Testis (tissue), 3 donors: ENCODE results near the gene GLOD4. TPM values are rescaled to one million over a fixed set of nuclear protein-coding genes. Genes with fewer than 3 reads are reported as not detected.

ENCODE experiments used
- DNase-seq: peaks from one replicate; pipeline ENCODE4 v3.0.0-alpha.2; 2019
- H3K27ac ChIP-seq, 2 donors: fragments of 200-600 bp; sonication (generic); one replicate each; pipeline ENCODE4 v1.5.1; 2019
- H3K27me3 ChIP-seq: fragments of 200-600 bp; sonication (generic); one replicate; pipeline ENCODE4 v1.5.1; 2019
- H3K36me3 ChIP-seq: fragments of 200-600 bp; sonication (generic); one replicate; pipeline ENCODE4 v1.5.1; 2017; ENCODE audit warnings: low read depth; ENCODE audit errors: missing control alignments
- H3K4me1 ChIP-seq: fragments of 200-600 bp; sonication (generic); one replicate; pipeline ENCODE4 v1.5.1; 2019
- H3K4me3 ChIP-seq, 2 donors: fragments of 200-600 bp; sonication (generic); one replicate each; pipeline ENCODE4 v1.5.1; 2017 to 2019
- H3K9me3 ChIP-seq: fragments of 200-600 bp; sonication (generic); one replicate; pipeline ENCODE4 v1.5.1; 2017
- CTCF ChIP-seq, 3 experiments: fragments of 450-650 bp in 2 of 3; fragments of 200-600 bp in 1 of 3; sonication (generic) in 1 of 3; IDR thresholded peaks; one replicate each; pipeline ENCODE4 v1.5.1; 2016 to 2019; ENCODE audit warnings: antibody characterized with exemption in 3 of 3, mild to moderate bottlenecking in 2 of 3, moderate library complexity in 1 of 3
- POLR2A ChIP-seq: fragments of 450-650 bp; IDR thresholded peaks from one replicate; pipeline ENCODE4 v1.6.1; 2017; ENCODE audit warnings: antibody characterized with exemption, mild to moderate bottlenecking, moderate library complexity
- WGBS, 2 donors: methylation state at CpG; one replicate each; pipeline ENCODE4 v1.1.5; 2018; 5-methylcytosine and 5-hydroxymethylcytosine counted together
- intact Hi-C: fragments of 100-400 bp; cut with DNase I; formaldehyde crosslinking; loops from one replicate; pipeline ENCODE4 v1.15.1; 2023; ENCODE audit warnings: low total_unique reads
- polyA plus RNA-seq: library from polyadenylated mRNA; stranded (reverse); fragments of 350-450 nt; fragmentation: Illumina TruSeq; extraction: RNeasy Lipid Tissue Mini Kit (QIAGEN cat#74804); gene quantifications from one replicate; pipeline ENCODE4 v1.2.3, GENCODE V29; 2014; ENCODE audit warnings: low read depth, low replicate concordance; ENCODE audit not compliant: insufficient read depth
- total RNA-seq, 2 donors: library from RNA; depleted of rRNA; stranded (reverse); fragments of >200 nt; gene quantifications; one replicate each; pipeline ENCODE4 v1.2.3, GENCODE V29; 2016

GLOD4 gene
- total and polyA plus RNA-seq, 3 donors from 2014 or later: 45.0 to 82.8 (median 55.9) TPM

GRCh38 chr17:801660-802059 lies 19.6 kb upstream of the GLOD4 start:
- H3K9me3 ChIP-seq: no peaks in the 10 kb centered on the region
- no peaks in the 10 kb centered on the region for H3K4me1 ChIP-seq
- DNase-seq: no peak
- H3K4me3 ChIP-seq: no peak overlapping the region
- no peak overlapping the region for H3K27ac ChIP-seq
- H3K36me3 ChIP-seq: no peaks in the 10 kb centered on the region
- intact Hi-C loops: no loop called here
- 82 to 84% methylated on average over 6 of the region's 6 CpGs for WGBS, 2 donors
- H3K27me3 ChIP-seq: no peaks in the 10 kb centered on the region
- TF ChIP-seq CTCF (IDR thresholded peaks at IDR 0.05): no peak
- TF ChIP-seq POLR2A: no peak

- H3K36me3 ChIP-seq: no peaks in the 10 kb centered on the region
- intact Hi-C loops: no loop called here
These were observed 18.6 kb upstream of the GLOD4 start for GRCh38 chr17:800446-801242.

GRCh38 chr17:799261-799660 lies 17.2 kb upstream of the GLOD4 start:
- H3K27ac ChIP-seq: no peak overlapping the region
- H3K36me3 ChIP-seq: no peaks in the 10 kb centered on the region
- H3K27me3 ChIP-seq: no peaks in the 10 kb centered on the region
- WGBS, 2 donors: 88 to 90% methylated on average over 10 to 11 of the region's 11 CpGs
- H3K4me1 ChIP-seq: no peaks in the 10 kb centered on the region
- no peak overlapping the region for H3K4me3 ChIP-seq
- no peak for DNase-seq
- H3K9me3 ChIP-seq: no peaks in the 10 kb centered on the region
- intact Hi-C loops: loop anchor here (5.0 kb wide), 1 partner anchor 183 kb away; no protein-coding TSS in a partner anchor
- TF ChIP-seq POLR2A (no peak), CTCF (IDR thresholded peaks at IDR 0.05) (no peak)

More at GRCh38 chr17:800446-801242, 18.6 kb upstream of the GLOD4 start:
- Histone ChIP-seq H3K27ac (no peak overlapping the region), H3K4me1 (no peaks in the 10 kb centered on the region), H3K27me3 (no peaks in the 10 kb centered on the region), H3K9me3 (no peaks in the 10 kb centered on the region), H3K4me3 (no peak overlapping the region)
- TF ChIP-seq POLR2A (no peak), CTCF (IDR thresholded peaks at IDR 0.05) (no peak)
- DNase-seq: no peak
- WGBS, 2 donors: 89 to 90% methylated on average over 29 to 39 of the region's 39 CpGs

GRCh38 chr17:798246-798645 lies 16.2 kb upstream of the GLOD4 start:
- intact Hi-C loops: loop anchor here (5.0 kb wide), 1 partner anchor 184 kb away; no protein-coding TSS in a partner anchor
- H3K4me3 ChIP-seq: no peak overlapping the region
- H3K9me3 ChIP-seq: no peaks in the 10 kb centered on the region
- no peaks in the 10 kb centered on the region for H3K36me3 ChIP-seq
- H3K4me1 ChIP-seq: peaks cover 3% of the 10 kb centered on the region
- TF ChIP-seq POLR2A: no peak
- no peak for TF ChIP-seq CTCF (IDR thresholded peaks at IDR 0.05)
- WGBS, 2 donors: 72 to 77% methylated on average over 11 of the region's 11 CpGs
- no peaks in the 10 kb centered on the region for H3K27me3 ChIP-seq
- DNase-seq: no peak
- H3K27ac ChIP-seq: no peak overlapping the region
